Activated naive CD4-positive, alpha-beta T cell treated with anti-CD3 and anti-CD28 coated beads, Interleukin-2, amount 50 U/mL, for 16 hours (primary cell): ENCODE data around the gene ST6GAL1.
"Not testable (repeated sequence)": the region's sequence is repeated elsewhere in the genome, so short reads cannot be mapped to it uniquely, and the experiment has no call there.

Experiments
- DNase-seq: peaks from one replicate; pipeline ENCODE4 v3.0.0-alpha.2; 2020

Gene ST6GAL1

GRCh38 chr3:186973702-186974101 is 43.4 kb downstream of the ST6GAL1 start:
- no peak for DNase-seq

GRCh38 chr3:186974824-186975313 is 44.5 kb downstream of the ST6GAL1 start:
- DNase-seq: no peak

DNA sequence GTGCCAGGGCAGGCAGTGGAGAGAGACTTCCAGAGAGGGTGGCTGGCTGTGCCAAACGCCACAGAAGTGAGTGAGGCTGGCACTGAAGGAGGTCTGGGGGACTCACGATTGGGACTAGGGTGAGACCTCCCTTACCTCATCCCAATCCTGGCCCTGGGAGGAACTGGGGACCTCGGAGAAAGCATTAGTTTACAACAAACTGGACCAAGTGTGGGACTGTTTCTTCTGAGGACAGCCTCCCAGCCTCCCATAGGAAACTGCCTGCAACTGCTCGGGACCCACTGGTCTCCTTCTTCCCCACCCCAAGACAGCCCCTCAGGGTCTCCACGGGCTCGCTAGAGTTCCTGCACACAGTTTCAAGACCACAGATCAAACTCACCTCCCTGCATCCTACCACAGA is 45.4 kb downstream of the ST6GAL1 start:
- no peak for DNase-seq

- DNase-seq: no peak
These were observed 46.8 kb downstream of the ST6GAL1 start for GRCh38 chr3:186976837-186977750.

GRCh38 chr3:186978712-186979111 is 48.4 kb downstream of the ST6GAL1 start:
- DNase-seq: no peak

DNA sequence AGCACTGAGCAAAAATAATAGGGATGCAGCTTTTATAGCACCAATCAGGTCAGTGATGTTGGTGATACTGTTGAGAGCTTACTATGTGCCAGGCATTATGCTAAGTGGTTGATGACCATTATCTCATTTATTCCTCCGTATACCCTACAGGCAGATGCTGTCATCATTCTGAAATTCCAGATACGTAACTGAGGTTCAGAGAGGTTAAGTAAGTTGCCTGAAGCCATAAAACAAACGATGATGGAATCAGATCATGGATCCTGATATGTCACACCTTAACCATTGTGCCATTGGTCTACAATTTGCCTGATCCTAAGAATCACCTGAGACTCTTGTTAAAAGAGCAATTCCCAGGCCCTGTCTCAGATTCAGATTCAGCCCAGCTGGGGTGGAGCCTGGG is 49.5 kb downstream of the ST6GAL1 start:
- DNase-seq: no peak

- DNase-seq: no peak
These were observed 50.7 kb downstream of the ST6GAL1 start for GRCh38 chr3:186980989-186981388.

- DNase-seq: no peak
These were observed 53.3 kb downstream of the ST6GAL1 start for GRCh38 chr3:186983659-186984058.

- DNase-seq: no peak
These were observed 53.7 kb downstream of the ST6GAL1 start for GRCh38 chr3:186984064-186984463.

GRCh38 chr3:186985661-186986364 is 55.5 kb downstream of the ST6GAL1 start:
- DNase-seq: no peak

DNA sequence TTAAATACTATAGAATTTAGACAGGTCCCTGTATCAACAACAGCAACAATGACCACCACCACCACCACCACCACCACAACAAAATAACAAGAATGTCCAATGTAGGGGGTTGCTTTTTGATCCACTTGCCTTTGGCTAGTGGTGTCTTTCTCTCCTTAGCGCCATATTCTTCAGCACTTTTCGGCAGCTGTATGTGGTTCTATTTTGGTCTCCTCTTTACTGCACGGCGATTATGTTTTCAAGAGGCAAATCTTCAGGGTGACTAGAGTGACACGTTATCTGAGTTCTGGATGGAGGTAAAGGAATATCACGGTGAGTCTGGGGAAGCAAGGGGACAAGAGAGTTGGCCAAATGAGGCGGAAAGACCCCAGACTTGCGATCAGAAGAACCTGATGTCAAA is 56.1 kb downstream of the ST6GAL1 start:
- no peak for DNase-seq

DNA sequence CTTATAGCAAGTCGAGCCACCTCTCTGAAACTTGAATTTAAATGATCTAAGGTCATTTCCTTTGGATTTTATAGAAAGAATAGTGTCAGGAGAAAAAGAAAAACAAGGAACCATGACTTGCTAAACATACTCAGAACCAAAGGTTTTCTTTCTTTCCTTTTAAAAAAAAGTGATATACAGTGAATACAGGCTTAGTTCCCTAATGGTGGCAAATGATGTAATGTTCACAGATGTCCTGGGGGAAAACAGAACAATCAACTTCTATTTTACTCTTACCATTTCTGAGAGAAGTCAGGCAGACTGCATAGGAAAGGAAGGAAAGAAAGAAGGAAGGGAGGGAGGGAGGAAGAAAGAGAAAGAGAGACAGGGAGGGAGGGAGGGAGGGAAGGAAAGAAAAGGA is 56.5 kb downstream of the ST6GAL1 start:
- DNase-seq: no peak

DNA sequence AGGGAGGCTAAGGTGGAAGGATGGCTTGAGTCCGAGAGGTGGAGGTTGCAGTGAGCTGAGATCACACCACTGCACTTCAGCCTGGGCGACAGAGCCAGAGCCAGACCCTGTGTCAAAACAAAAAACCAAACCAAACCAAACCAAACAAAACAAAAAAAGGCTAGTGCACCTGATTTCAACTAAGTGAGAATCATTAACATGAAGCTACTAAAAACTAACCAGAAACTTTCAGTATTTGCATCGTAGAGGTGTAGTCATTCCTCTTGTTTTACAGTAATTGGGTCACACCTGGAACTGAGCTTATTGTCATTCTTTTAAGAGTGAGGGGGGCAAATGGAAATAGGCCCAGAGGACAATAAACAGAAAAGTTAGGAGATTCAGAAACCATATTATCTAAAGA is 58.5 kb downstream of the ST6GAL1 start:
- no peak for DNase-seq

GRCh38 chr3:186989429-186989828 is 59.1 kb downstream of the ST6GAL1 start:
- DNase-seq: no peak

- no peak for DNase-seq
These were observed 60.0 kb downstream of the ST6GAL1 start for GRCh38 chr3:186990277-186990676.

GRCh38 chr3:186990878-186991308 is 60.6 kb downstream of the ST6GAL1 start:
- DNase-seq: no peak

DNA sequence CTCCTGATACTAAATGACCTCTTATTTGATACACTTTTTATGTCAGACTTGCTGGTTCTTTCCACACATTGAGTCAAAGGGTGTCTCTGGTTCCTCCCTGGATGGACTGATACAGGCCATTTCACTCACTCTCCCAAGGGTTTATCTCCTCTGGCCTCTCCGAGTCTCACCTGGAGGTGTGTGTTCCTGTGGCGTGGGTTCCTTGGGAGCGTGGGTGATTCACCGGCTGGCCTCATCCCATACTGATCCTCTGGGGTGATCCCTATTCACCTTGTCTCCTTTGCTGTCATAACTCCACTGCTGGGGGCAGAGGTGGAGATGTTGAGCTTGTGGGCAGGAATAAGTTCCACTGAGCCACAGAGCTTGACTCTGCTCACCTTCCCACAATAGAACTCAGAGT is 61.1 kb downstream of the ST6GAL1 start:
- DNase-seq: no peak

DNA sequence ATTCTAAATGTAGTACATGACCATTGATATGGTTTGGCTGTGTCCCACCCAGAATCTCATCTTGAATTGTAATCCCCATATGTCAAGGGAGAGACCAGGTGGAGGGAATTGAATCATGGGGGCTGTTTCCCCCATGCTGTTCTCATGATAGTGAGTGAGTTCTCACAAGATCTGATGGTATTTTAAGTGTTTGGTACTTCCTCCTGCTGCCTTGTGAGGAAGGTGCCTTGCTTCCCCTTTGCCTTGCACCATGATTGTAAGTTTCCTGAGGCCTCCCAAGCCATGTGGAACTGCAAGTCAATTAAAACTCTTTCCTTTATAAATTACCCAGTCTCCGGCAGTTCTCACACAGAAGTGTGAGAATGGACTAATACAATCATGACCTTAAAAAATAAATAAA is 61.8 kb downstream of the ST6GAL1 start:
- not testable (repeated sequence) for DNase-seq

DNA sequence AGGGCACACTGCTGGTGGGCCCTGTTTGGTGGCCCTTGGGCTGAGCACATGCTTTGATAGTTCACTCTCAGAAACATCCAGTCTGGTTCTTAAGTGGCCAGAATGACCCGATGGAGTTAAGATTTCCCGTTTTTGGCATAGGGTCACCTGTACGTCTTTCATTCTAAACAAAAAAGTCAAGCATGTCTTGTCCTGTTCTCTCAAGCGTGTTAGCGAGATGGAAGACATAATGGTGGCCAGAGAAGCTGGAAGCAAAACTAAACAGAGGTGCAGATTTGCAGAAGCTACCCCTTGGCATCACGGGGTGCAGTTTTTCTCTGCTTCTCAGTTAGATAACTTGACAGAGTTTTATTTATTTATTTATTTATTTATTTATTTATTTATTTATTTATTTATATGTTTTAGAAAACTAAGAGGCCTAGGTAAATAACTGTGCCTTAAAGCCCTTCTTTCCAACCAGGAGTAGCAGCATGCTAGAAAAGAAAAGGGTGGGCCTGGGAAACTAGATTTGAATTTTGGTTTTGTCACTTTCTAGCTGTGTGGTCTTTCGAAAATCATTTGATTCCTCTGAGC is 63.0 kb downstream of the ST6GAL1 start:
- no peak for DNase-seq

DNA sequence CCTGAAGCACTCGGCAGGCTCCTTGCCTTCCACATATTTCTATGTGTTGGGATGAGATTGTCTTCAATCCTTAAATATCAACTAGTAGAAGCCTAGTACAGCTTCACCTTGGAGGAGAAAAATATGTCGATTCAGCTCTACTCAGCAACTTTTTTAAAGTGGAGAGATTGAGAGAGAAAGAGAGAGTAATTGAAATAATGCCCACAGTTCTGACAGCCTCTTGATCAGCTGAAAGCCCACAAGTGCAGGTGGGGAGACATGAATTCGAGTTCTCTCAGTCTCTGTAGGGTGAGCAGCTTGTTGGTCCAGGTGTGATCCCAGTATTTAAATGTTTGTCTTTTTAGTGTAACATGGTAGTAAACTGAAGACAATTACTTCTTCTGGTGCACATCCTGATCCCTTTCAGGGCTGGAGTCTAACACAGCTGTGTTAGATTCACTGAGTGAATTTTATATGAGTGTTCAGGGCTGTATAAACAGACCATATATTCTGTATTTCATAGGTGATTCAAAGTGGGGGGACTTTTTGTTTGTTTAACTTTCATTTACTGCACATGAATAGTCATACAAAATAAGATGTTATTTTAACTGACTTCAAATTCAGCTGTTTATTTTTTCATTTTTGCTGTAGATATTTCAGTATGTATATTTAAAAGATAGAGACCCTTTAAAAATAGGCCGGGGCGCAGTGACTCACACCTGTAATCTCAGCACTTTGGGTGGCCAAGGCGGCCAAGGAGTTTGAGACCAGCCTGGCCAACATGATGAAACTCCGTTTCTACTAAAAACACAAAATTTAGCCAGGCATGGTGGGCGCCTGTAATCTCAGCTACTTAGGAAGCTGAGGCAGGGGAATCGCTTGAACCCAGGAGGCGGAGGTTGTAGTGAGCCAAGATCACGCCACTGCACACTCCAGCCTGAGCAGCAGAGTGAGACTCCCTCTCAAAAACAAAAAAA is 64.0 kb downstream of the ST6GAL1 start:
- DNase-seq: no peak

DNA sequence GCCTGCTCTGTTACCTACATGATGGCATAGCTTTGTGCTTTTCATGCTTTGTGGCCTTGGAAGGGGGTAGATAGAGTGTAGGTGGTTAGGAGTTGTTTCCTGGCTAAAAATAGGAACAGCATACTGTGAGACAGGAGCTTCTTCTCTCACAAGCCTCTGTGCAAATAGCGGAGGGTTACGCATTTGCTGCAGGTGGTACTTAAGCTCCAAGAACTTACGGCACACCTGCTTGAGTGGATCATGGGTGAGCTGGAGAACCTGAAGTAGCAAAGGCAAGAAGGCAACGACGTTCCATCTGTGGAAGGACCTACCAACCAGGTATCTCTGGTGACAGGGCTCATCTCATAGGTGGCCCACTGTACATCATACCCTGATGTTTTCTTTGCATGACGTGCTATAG is 66.0 kb downstream of the ST6GAL1 start:
- DNase-seq: no peak

- no peak for DNase-seq
These were observed 66.7 kb downstream of the ST6GAL1 start for GRCh38 chr3:186997061-186997460.
